Measurements from ENCODE around the gene GDE1. TPM values are rescaled to one million over a fixed set of nuclear protein-coding genes. Genes with fewer than 3 reads are reported as not detected.
A peak's percentile ranks its signal among the peaks of the same experiment; 100 is the strongest.

Gene GDE1
- total RNA-seq, 1 donor from 2014 or later, result 27.4 TPM

DNA sequence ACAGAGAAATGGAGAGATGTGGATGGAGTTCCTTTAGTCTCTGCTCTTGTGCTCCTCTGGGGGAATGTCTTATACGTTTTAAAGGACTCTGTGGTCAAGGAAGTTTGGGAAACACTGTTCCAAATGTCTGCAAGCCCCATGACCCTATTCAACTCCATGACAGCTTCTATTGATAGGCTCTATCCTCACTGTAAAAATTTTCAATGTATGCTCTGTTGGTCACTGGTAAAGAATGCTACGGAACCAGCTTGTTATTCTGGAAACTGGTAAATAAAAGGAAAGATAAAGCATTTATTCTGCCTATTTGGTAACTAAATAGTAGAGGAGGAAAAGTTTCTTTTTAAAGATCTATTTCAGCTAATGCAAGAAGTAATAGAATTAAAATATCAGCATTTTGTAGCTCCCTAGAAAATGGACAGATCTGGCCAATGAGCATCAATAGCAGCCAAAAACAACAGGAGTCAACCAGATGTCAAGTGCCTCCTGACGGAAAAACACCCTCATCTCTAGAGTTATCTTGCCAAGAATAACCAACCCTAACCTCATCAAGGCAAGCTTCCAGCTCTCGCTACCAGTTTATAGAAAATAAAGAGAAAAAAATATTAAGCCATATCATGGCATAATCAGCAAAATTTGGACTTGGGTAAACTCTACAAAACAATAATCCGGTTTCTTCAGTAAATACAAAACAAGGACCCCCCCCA lies 16.1 kb downstream of the GDE1 start:
- Histone ChIP-seq H3K9me3 (no peaks in the 10 kb centered on the region), H3K4me3 (no peak overlapping the region), H3K4me1 (no peaks in the 10 kb centered on the region), H3K36me3 (peaks cover 34 to 80% of the 10 kb centered on the region in 2 donors), H3K27me3 (no peaks in the 10 kb centered on the region), H3K27ac (no peak overlapping the region)
- no peak for DNase-seq (ENCODE audit: low spot score in 2 of 2)
- TF ChIP-seq, protein P1, sequence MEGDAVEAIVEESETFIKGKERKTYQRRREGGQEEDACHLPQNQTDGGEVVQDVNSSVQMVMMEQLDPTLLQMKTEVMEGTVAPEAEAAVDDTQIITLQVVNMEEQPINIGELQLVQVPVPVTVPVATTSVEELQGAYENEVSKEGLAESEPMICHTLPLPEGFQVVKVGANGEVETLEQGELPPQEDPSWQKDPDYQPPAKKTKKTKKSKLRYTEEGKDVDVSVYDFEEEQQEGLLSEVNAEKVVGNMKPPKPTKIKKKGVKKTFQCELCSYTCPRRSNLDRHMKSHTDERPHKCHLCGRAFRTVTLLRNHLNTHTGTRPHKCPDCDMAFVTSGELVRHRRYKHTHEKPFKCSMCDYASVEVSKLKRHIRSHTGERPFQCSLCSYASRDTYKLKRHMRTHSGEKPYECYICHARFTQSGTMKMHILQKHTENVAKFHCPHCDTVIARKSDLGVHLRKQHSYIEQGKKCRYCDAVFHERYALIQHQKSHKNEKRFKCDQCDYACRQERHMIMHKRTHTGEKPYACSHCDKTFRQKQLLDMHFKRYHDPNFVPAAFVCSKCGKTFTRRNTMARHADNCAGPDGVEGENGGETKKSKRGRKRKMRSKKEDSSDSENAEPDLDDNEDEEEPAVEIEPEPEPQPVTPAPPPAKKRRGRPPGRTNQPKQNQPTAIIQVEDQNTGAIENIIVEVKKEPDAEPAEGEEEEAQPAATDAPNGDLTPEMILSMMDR (IDR thresholded peaks at IDR 0.05), result no peak
- intact Hi-C loops (cut with DNase I), result loop anchor here (10.0 kb wide), 1 partner anchor 341 kb away; the partner anchor contains the start of gene SYT17

DNA sequence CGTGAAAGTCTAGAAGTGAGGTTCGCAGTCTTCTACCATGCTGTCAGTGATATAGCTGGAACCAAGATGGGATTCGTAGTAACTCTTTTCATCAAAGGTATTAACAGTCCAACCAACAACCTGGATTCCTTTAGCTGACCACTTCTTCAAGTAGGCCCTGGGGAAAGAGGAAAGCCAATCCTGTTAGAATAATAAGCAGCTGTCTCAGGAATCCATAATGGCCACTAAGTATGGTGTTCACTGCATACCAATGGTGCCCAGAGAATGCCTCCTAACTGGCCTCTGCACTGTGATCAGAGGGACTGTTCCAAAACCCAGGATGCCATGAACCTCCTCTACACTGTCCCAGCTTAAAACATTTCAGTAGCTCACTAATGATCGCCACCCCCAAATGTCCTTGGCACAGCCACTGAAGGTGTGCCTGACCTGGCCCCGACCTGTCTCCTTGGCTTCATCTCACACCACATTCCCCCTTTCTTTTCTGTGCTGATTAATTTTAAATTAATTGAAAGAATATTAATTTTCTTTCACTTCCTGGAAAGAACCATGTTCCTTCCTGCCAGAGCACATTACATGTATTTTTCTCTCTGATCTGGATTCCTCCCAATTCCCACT lies 18.3 kb downstream of the GDE1 start:
- H3K4me1 ChIP-seq, result no peaks in the 10 kb centered on the region
- TF ChIP-seq, protein P1 (IDR thresholded peaks at IDR 0.05), result no peak
- no peak for DNase-seq (ENCODE audit: low spot score in 2 of 2)
- intact Hi-C loops (cut with DNase I), result loop anchor here (1.0 to 10.0 kb wide), 2 partner anchors 339 to 417 kb away; partner anchors contain the start of gene SYT17
- no peaks in the 10 kb centered on the region for H3K27me3 ChIP-seq
- peaks cover 34 to 66% of the 10 kb centered on the region in 2 donors for H3K36me3 ChIP-seq
- no peak overlapping the region for H3K4me3 ChIP-seq
- no peaks in the 10 kb centered on the region for H3K9me3 ChIP-seq
- H3K27ac ChIP-seq, result no peak overlapping the region

DNA sequence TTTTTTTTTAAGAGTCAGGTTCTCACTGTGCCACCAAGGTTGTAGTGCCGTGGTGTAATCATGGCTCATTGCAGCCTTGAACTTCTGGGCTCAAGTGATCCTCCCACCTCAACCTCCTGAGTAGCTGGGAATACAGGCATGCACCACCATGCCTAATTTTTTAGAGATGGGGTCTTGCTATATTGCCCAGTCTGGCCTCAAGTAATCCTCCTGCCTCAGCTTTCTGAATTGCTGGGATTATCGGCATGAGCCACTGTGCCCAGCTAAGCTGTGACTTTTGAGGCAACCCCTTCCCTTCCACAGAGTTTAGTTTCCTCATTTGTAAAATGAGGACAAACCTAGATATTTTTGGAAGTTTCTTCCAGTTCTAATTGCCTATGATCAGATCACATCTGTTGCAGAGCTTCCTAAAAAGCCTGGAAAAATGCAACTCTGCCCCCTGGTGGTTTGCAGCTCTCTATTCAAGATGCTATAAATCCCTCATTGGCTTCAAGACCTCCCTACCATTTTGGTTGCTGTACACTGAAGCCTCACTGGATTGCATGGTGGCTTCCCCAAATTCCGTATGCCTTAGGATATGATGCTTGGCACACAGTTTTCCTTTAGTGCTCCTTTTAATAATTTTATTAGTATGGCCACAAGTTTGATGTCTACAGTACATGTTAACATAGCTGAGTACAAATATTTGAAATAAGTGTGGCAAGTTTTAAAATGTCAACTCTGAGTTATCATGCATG lies 19.3 kb downstream of the GDE1 start:
- intact Hi-C loops (cut with DNase I), result loop anchor here (1.0 to 10.0 kb wide), 2 partner anchors 338 to 416 kb away; partner anchors contain the start of gene SYT17
- Histone ChIP-seq H3K4me3 (no peak overlapping the region), H3K27me3 (no peaks in the 10 kb centered on the region), H3K27ac (no peak overlapping the region), H3K4me1 (no peaks in the 10 kb centered on the region), H3K36me3 (peaks cover 34 to 61% of the 10 kb centered on the region in 2 donors), H3K9me3 (no peaks in the 10 kb centered on the region)
- TF ChIP-seq, protein P1 (IDR thresholded peaks at IDR 0.05), result peak; percentile 40 to 72 (median 59)
- peak in 1 of 2 donors; percentile 65 for DNase-seq (ENCODE audit: low spot score in 2 of 2)

DNA sequence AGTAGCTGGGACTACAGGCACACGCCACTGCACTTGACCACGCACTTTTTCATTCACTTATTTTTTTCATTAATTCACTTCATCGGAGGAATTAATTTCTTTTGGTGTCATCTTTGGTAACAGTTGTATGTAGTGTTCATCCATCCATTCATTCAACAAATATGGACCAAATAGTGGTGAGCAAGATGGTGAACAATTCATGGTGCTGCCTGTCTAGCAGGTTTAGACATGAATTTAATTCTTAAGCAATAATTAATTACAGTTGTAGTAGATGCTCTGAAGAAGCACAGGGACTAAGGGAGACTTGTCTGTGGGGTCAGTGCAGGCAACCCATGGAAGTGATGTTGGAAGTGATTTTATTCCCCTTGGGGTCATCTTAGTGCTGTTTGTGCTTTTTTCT lies 22.4 kb downstream of the GDE1 start:
- H3K36me3 ChIP-seq, result peaks cover 22 to 41% of the 10 kb centered on the region in 2 donors

DNA sequence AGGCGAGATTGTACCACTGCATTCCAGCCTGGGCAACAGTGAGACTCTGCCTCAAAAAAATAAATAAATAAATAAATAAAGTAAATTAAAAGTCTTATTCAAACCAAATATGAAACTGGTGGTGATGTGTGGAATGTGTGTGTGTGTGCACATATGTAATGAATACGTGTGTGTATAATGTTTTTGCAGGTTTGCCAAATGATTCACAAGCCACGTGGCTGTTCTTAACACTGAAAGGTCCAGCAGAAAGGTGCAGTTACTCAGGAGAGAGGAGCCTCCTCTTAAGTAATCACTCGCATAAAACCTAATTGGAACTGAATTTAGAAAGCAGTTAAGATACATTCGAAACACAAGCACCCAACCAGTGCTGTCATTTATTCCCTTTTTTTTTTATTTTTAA lies 22.9 kb downstream of the GDE1 start:
- Histone ChIP-seq H3K36me3 (peaks cover 17 to 37% of the 10 kb centered on the region in 2 donors), H3K27me3 (no peaks in the 10 kb centered on the region), H3K9me3 (no peaks in the 10 kb centered on the region), H3K4me1 (no peaks in the 10 kb centered on the region), H3K4me3 (no peak overlapping the region), H3K27ac (no peak overlapping the region)
- intact Hi-C loops (cut with DNase I), result no loop called here
- DNase-seq (ENCODE audit: low spot score in 2 of 2), result no peak
- TF ChIP-seq, protein P1 (IDR thresholded peaks at IDR 0.05), result no peak

More for the DNA sequence above, 22.4 kb downstream of the GDE1 start:
- Histone ChIP-seq H3K27me3 (no peaks in the 10 kb centered on the region), H3K4me3 (no peak overlapping the region), H3K4me1 (no peaks in the 10 kb centered on the region), H3K27ac (no peak overlapping the region), H3K9me3 (no peaks in the 10 kb centered on the region)
- no peak for DNase-seq (ENCODE audit: low spot score in 2 of 2)
- TF ChIP-seq, protein P1 (IDR thresholded peaks at IDR 0.05), result no peak
- intact Hi-C loops (cut with DNase I), result no loop called here
